Naive thymus-derived CD8-positive, alpha-beta T cell (primary cell): ENCODE results near the gene QRSL1. TPM values are rescaled to one million over a fixed set of nuclear protein-coding genes. Genes with fewer than 3 reads are reported as not detected.
"Not testable (repeated sequence)": the region's sequence is repeated elsewhere in the genome, so short reads cannot be mapped to it uniquely, and the experiment has no call there.

Experiments
- ATAC-seq, 2 donors: fragments of 150-1000 bp; cut with Tn5 transposase in 1 of 2; sonication (Bioruptor Pico), chemical (Tn5 transposase) in 1 of 2; 1 replicate in 1 of 2; 2 replicates in 1 of 2; pipeline ENCODE4 v1.10.0; 2021; ENCODE audit warnings: mild to moderate bottlenecking in 2 of 2, moderate library complexity in 2 of 2
- POLR2A ChIA-PET: fragments of 350-600 bp; sonication (Branson Sonifier 250); formaldehyde crosslinking; loops from one replicate; lab custom pipeline; 2021; ENCODE audit warnings: antibody characterized with exemption; lab: Charles Lee
- DNase-seq, 10 donors: peaks; one replicate each; pipeline versions ENCODE4 v3.0.0 to v3.0.0-alpha.2; 2020 to 2022
- H3K27ac Mint-ChIP-seq, 10 donors: one replicate each; pipeline ENCODE4 v1.8.0; 2020 to 2022; ENCODE audit warnings: mild to moderate bottlenecking in 10 of 10, mixed read lengths in 10 of 10, moderate library complexity in 4 of 10, inconsistent platforms in 1 of 10
- H3K27me3 Mint-ChIP-seq, 5 donors: one replicate each; pipeline ENCODE4 v1.8.0; 2021 to 2022; ENCODE audit warnings: mixed read lengths in 5 of 5
- H3K36me3 Mint-ChIP-seq, 3 donors: one replicate each; pipeline ENCODE4 v1.8.0; 2020 to 2022; ENCODE audit warnings: mixed read lengths in 3 of 3, mild to moderate bottlenecking in 2 of 3, inconsistent platforms in 1 of 3
- H3K4me1 Mint-ChIP-seq, 4 donors: one replicate each; pipeline ENCODE4 v1.8.0; 2021 to 2022; ENCODE audit warnings: mixed read lengths in 4 of 4
- H3K4me3 Mint-ChIP-seq, 10 donors: one replicate each; pipeline ENCODE4 v1.8.0; 2020 to 2022; ENCODE audit warnings: mild to moderate bottlenecking in 10 of 10, mixed read lengths in 10 of 10, moderate library complexity in 6 of 10, inconsistent platforms in 1 of 10
- H3K9me3 Mint-ChIP-seq, 9 donors: one replicate each; pipeline ENCODE4 v1.8.0; 2020 to 2022; ENCODE audit warnings: mixed read lengths in 9 of 9, mild to moderate bottlenecking in 3 of 9, inconsistent platforms in 1 of 9, moderate library complexity in 1 of 9
- polyA plus RNA-seq, 3 donors: library from polyadenylated mRNA; unstranded; fragments of 300-500 nt; fragmentation: Illumina TruSeq; gene quantifications; one replicate each; pipeline ENCODE4 v1.2.3, GENCODE V29; 2021
- total RNA-seq, 8 experiments: library from RNA in 2 of 8; stranded (reverse) in 2 of 8; gene quantifications; one replicate each; pipeline ENCODE4 v1.2.3 and lab custom pipeline; 2021 to 2026

The QRSL1 gene
- total and polyA plus RNA-seq, 5 experiments from 2014 or later: 11.4 to 19.8 (median 11.6) TPM

DNA sequence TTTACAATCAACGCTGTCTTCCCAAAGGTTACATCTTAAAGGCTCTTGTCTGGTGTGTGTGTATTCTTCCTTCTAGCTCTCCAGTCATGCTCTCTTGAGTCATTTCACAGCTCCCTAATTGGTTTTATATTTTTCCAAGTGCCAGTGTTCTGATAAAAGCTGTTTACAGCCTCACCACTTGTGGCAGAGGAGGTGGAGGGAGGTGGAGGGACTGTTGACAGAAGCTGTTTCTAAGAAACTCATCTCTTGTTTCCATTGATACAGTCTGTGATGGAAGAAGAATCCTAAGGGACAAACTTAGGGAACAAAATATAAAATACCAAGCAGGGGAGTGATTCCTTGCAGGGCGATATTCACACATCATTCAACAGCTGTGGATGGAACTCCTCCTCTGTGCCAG lies 64.0 kb downstream of the QRSL1 start:
- no peak for ATAC-seq
- Mint-ChIP-seq H3K4me1 (peaks cover 0 to 9% (median 0%) of the 10 kb centered on the region in 4 donors), H3K9me3 (no peaks in the 10 kb centered on the region), H3K4me3 (no peak overlapping the region), H3K36me3 (no peaks in the 10 kb centered on the region), H3K27me3 (peaks cover 0 to 14% (median 6%) of the 10 kb centered on the region in 5 donors), H3K27ac (no peak overlapping the region)
- no peak for DNase-seq
- POLR2A ChIA-PET: no interaction called here

DNA sequence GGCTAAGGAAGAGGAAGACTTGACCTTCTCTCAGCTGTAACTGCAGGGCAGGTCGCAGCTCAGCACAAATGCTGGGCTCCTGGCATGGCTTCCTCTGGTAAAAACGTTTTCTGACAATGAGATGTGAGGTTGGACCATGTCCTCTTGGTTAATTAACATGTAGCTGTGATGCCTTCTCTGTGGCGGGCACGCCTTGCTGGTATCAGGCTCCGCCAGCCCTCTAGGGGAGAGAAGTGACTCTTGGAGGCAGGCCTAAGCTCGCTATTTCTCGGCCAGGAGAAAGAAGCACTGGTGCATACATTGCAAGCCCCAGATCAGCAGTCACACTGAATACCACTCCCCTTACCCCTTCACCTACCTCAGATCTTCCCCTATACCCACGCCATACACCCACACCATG lies 65.0 kb downstream of the QRSL1 start:
- DNase-seq: no peak
- no peak for ATAC-seq
- Mint-ChIP-seq H3K27me3 (peaks cover 0 to 14% (median 6%) of the 10 kb centered on the region in 5 donors), H3K4me3 (no peak overlapping the region), H3K9me3 (no peaks in the 10 kb centered on the region), H3K4me1 (peaks cover 0 to 8% (median 0%) of the 10 kb centered on the region in 4 donors), H3K27ac (no peak overlapping the region), H3K36me3 (no peaks in the 10 kb centered on the region)
- POLR2A ChIA-PET: no interaction called here

DNA sequence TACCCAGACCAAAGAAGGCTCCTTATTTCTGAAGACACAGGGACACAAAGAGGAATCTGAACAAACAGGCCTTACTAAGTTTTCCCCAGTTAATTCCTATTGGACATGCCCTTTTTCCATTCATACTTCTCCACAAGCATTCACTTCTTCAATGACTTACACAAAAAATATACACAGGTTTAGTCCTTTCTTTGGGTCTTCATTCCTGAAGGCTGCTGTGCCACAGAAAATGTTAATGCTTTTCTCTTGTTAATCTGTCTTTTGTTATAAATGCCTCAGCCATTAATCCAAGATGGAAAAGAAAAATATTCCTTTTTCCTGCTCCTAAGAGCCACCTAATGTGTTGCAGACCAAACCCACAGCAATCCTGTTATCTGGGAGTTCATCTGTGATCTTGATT lies 71.2 kb downstream of the QRSL1 start:
- H3K4me1 Mint-ChIP-seq: peaks cover 0 to 41% (median 0%) of the 10 kb centered on the region in 4 donors
- DNase-seq: no peak
- POLR2A ChIA-PET: no interaction called here
- H3K27me3 Mint-ChIP-seq: peaks cover 0 to 34% (median 14%) of the 10 kb centered on the region in 5 donors
- peaks cover 0 to 5% (median 0%) of the 10 kb centered on the region in 3 donors for H3K36me3 Mint-ChIP-seq
- ATAC-seq: no peak
- H3K4me3 Mint-ChIP-seq: no peak overlapping the region
- peak overlapping the region in 1 of 10 donors; percentile 2 for H3K27ac Mint-ChIP-seq
- peaks cover 0 to 8% (median 2%) of the 10 kb centered on the region in 9 donors for H3K9me3 Mint-ChIP-seq

GRCh38 chr6:106701201-106701600 lies 71.8 kb downstream of the QRSL1 start:
- ATAC-seq, H3K36me3 Mint-ChIP-seq, H3K27ac Mint-ChIP-seq, DNase-seq, H3K4me3 Mint-ChIP-seq, POLR2A ChIA-PET: not testable (repeated sequence)
- Mint-ChIP-seq H3K9me3 (peaks cover 0 to 11% (median 2%) of the 10 kb centered on the region in 9 donors), H3K27me3 (peaks cover 0 to 28% (median 14%) of the 10 kb centered on the region in 5 donors), H3K4me1 (peaks cover 0 to 42% (median 0%) of the 10 kb centered on the region in 4 donors)

DNA sequence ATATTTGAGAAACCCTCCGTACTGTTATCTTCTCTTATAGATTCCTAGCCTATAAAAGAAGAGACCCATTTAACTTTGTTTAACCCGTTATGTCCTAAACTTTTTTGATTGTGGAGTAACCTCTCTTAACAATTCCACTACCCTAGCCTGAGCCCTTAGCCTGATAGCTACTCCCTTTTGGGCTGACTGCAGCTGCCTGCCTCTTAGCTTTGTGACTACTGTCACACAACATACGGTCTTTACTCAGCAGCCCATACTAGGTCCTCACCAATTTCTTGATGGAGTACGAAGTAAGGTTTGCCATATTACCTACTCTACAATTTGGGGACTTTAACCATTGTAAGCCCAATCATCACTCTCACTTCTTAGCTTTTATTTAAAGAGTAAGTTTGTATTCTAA lies 72.7 kb downstream of the QRSL1 start:
- Mint-ChIP-seq H3K4me1 (peaks cover 0 to 42% (median 0%) of the 10 kb centered on the region in 4 donors), H3K27ac (peak overlapping the region in 2 of 10 donors; percentile 57 to 85), H3K36me3 (peaks cover 0 to 5% (median 0%) of the 10 kb centered on the region in 3 donors), H3K9me3 (peaks cover 0 to 11% (median 2%) of the 10 kb centered on the region in 9 donors), H3K4me3 (peak overlapping the region in 1 of 10 donors; percentile 58), H3K27me3 (peaks cover 3 to 25% (median 13%) of the 10 kb centered on the region in 5 donors)
- DNase-seq (no peak), ATAC-seq (no peak)
- POLR2A ChIA-PET: no interaction called here

GRCh38 chr6:106702451-106703110 lies 73.2 kb downstream of the QRSL1 start:
- Mint-ChIP-seq H3K36me3 (peaks cover 0 to 5% (median 0%) of the 10 kb centered on the region in 3 donors), H3K4me3 (peak overlapping the region in 1 of 10 donors; percentile 58), H3K27ac (peak overlapping the region in 2 of 10 donors; percentile 57 to 85), H3K27me3 (peaks cover 3 to 25% (median 13%) of the 10 kb centered on the region in 5 donors), H3K9me3 (peaks cover 0 to 11% (median 2%) of the 10 kb centered on the region in 9 donors), H3K4me1 (peaks cover 0 to 40% (median 0%) of the 10 kb centered on the region in 4 donors)
- POLR2A ChIA-PET: no interaction called here
- ATAC-seq: peak in 1 of 2 donors; percentile 63
- peak in 1 of 10 donors; percentile 18 for DNase-seq

DNA sequence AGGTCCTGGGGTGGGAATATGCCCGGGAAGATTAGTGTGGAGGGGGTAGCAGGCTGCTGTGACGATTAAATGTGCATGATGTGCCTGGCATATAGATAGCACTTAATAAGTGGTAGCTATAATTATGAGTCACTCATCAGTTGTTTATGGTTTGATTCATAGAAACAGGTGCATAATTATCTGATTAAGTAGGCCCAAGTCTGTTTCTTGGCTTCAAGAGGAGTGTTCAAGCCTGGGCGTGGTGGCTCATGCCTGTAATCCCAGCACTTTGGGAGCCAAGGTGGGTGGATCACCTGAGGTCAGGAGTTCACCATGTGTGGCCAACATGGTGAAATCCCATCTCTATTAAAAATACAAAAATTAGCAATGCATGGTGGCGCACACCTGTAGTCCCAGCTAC lies 74.9 kb downstream of the QRSL1 start:
- ATAC-seq: no peak
- H3K4me3 Mint-ChIP-seq: no peak overlapping the region
- POLR2A ChIA-PET: no interaction called here

GRCh38 chr6:106705156-106705555 lies 75.8 kb downstream of the QRSL1 start:
- ATAC-seq (no peak), DNase-seq (no peak)
- no peak overlapping the region for H3K27ac Mint-ChIP-seq
- peaks cover 0 to 5% (median 0%) of the 10 kb centered on the region in 3 donors for H3K36me3 Mint-ChIP-seq
- no peak overlapping the region for H3K4me3 Mint-ChIP-seq
- POLR2A ChIA-PET: no interaction called here
- H3K9me3 Mint-ChIP-seq: peaks cover 0 to 11% (median 2%) of the 10 kb centered on the region in 9 donors
- H3K27me3 Mint-ChIP-seq: peaks cover 3 to 25% (median 13%) of the 10 kb centered on the region in 5 donors
- peaks cover 0 to 34% (median 0%) of the 10 kb centered on the region in 4 donors for H3K4me1 Mint-ChIP-seq

More for the DNA sequence above, 74.9 kb downstream of the QRSL1 start:
- no peak overlapping the region for H3K27ac Mint-ChIP-seq
- H3K4me1 Mint-ChIP-seq: peaks cover 0 to 37% (median 0%) of the 10 kb centered on the region in 4 donors
- no peak for DNase-seq
- peaks cover 0 to 11% (median 2%) of the 10 kb centered on the region in 9 donors for H3K9me3 Mint-ChIP-seq
- H3K36me3 Mint-ChIP-seq: peaks cover 0 to 5% (median 0%) of the 10 kb centered on the region in 3 donors
- H3K27me3 Mint-ChIP-seq: peaks cover 3 to 25% (median 13%) of the 10 kb centered on the region in 5 donors

DNA sequence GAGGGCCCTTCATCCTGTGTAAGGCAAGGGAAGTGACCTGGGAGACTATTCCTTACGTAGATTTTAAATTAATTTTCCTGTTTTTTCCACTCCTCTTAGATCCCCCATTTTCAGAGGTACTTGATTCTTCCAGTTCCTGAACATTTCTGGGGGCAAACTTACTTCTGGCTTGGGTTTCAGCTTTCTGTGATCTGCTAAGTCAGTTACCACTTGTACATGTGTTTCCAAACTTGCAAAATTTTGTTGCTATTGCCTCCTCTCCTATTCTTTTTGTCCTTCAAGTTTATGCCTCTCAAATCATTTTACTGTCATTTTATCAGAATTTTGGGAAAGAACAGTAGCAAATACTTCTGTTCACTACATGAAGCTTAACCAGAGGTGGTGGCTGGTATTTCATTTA lies 81.2 kb downstream of the QRSL1 start:
- POLR2A ChIA-PET: no interaction called here
- Mint-ChIP-seq H3K4me3 (no peak overlapping the region), H3K36me3 (no peaks in the 10 kb centered on the region)

GRCh38 chr6:106714281-106714680 lies 84.9 kb downstream of the QRSL1 start:
- POLR2A ChIA-PET: no interaction called here
- Mint-ChIP-seq H3K27ac (no peak overlapping the region), H3K4me1 (peaks cover 0 to 21% (median 0%) of the 10 kb centered on the region in 4 donors), H3K36me3 (no peaks in the 10 kb centered on the region), H3K27me3 (peaks cover 8 to 32% (median 21%) of the 10 kb centered on the region in 5 donors), H3K9me3 (peaks cover 0 to 2% (median 0%) of the 10 kb centered on the region in 9 donors), H3K4me3 (no peak overlapping the region)
- ATAC-seq: no peak
- no peak for DNase-seq

More for the DNA sequence above, 81.2 kb downstream of the QRSL1 start:
- Mint-ChIP-seq H3K9me3 (peaks cover 0 to 3% (median 0%) of the 10 kb centered on the region in 9 donors), H3K27me3 (peaks cover 7 to 23% (median 14%) of the 10 kb centered on the region in 5 donors), H3K27ac (no peak overlapping the region), H3K4me1 (peaks cover 0 to 9% (median 0%) of the 10 kb centered on the region in 4 donors)
- DNase-seq (no peak), ATAC-seq (no peak)

- Mint-ChIP-seq H3K9me3 (peaks cover 0 to 2% (median 0%) of the 10 kb centered on the region in 9 donors), H3K27me3 (peaks cover 7 to 29% (median 21%) of the 10 kb centered on the region in 5 donors), H3K4me1 (peaks cover 0 to 21% (median 0%) of the 10 kb centered on the region in 4 donors), H3K4me3 (peak overlapping the region in 1 of 10 donors; percentile 28), H3K36me3 (no peaks in the 10 kb centered on the region), H3K27ac (peak overlapping the region in 1 of 10 donors; percentile 6)
- no peak for DNase-seq
- no peak for ATAC-seq
- POLR2A ChIA-PET: no interaction called here
Measured at GRCh38 chr6:106715922-106716321, 86.5 kb downstream of the QRSL1 start.

DNA sequence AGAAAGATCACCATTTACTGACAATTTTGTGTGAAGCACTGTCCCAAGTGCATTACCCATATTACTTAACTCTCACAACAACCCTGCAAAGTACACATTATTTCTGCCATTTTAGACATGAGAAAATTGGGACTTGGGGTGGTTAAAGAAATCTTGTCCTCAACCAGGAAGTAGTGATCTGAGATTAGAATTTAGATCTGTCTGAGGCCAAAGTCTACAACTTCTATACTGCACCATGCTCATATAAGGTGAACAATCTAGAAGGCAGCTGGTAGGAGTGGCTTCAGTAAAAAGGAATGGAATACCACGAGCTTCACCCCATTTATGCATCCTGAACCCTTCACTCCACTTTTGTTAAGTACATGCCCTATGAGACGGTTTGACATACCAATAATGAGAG lies 87.6 kb downstream of the QRSL1 start:
- Mint-ChIP-seq H3K9me3 (peaks cover 0 to 2% (median 0%) of the 10 kb centered on the region in 9 donors), H3K36me3 (no peaks in the 10 kb centered on the region), H3K27me3 (peaks cover 7 to 29% (median 21%) of the 10 kb centered on the region in 5 donors), H3K4me3 (no peak overlapping the region), H3K27ac (peak overlapping the region in 1 of 10 donors; percentile 53), H3K4me1 (peaks cover 0 to 21% (median 0%) of the 10 kb centered on the region in 4 donors)
- DNase-seq (no peak), ATAC-seq (no peak)
- POLR2A ChIA-PET: no interaction called here
